HG02759 (cell line): ENCODE data around the gene SLC41A3.
"Not testable (repeated sequence)": the region's sequence is repeated elsewhere in the genome, so short reads cannot be mapped to it uniquely, and the experiment has no call there.

Experiments used
- ATAC-seq: cut with Tn5 transposase; IDR thresholded peaks from one replicate; pipeline ENCODE4 v1.9.1; 2021; ENCODE audit warnings: mild to moderate bottlenecking, moderate library complexity; ENCODE audit not compliant: unreplicated experiment

The SLC41A3 gene

DNA sequence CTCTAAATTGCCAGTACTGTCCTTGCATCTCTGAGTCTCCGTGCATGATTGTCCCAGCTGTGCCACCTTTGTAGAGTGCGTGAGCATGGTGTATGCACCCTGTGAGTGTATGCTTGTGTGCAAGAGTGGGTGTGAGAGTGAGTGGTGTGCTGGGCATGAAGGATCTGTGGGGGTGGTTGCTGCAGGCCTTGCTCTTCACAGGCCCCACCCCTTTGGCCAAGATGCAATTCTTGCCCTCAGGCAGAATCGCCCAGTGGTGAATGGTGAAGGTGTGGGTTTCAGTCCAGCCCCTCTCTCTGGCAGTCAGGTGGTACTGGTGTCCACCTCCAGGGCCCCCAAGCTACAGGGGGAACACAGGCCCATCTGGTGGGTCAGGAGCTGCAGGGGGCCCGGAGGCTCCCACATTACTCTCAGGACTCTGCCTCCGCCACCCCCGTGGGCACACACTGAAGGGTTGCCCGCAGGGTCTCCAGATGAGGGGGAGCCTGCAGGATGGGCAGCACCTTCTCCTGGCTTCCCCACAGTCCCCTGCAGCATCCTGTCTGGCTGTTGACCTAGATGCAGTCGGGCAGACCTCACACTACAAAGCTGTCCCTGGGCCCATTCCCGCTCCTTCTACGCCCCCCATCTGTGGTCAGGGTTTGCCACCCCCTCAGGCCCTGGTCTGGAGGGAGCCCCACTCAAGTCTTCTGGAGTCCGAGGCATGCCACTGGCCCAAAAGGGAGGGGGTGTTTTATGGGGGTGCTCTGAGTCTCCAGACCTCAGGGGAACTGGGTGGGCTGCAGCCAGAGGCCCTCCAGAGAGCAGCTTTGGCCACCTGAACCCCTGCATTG, 123.3 kb downstream of the SLC41A3 start:
- ATAC-seq: no peak

DNA sequence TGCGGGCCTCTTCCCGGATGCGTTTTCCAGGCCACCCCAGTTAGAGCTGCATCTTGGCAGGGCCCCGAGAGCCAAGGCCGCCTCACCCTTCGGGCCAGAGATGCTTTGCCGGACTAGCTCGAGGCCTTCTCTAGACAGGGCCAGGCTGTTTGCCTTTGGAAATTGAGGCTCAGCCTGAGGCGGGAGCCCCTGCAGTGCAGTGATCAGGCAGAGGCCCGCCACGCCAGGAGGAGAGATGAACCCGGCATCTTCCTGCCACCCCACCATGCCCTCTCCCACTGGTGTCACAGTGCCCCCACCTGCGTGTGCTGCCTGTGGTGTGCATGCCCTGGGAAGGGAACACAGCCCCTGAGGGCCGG, 123.9 kb downstream of the SLC41A3 start:
- ATAC-seq: no peak

DNA sequence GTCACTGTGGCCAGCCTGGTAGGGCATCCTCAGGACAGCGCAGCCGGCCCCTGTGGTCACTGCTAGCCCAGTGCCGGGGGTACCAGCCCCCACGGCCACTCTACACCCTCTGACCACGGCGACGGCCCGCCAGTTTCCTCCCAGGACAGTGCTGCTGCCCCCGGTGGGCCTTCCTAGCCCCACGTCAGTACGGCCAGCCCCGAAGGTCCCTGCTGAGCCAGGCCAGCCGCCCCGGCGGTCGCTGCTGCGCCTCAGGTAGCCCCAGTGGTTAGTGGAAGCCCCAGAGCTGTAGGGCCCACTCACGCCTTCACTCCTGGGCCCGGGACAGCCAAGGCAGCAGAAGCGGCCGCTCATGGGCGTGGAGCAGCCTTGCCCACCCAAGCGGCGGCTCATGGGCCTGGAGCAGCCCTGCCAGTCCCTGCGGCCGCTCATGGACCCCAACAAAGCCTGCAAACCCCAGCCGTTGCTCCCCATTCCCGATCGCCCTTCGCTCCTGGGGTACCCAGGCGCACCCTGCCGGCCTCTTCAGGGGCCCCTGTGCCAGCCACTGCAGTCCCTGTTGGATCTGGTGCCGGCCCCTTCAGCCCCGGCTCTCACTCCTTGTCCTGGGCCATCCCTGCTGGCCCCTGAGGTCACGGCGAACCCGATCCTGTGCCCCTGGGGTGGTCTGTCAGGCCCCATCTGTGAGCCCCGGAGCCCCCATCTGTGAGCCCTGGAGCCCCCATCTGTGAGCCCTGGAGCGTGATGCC, 124.4 kb downstream of the SLC41A3 start:
- no peak for ATAC-seq

DNA sequence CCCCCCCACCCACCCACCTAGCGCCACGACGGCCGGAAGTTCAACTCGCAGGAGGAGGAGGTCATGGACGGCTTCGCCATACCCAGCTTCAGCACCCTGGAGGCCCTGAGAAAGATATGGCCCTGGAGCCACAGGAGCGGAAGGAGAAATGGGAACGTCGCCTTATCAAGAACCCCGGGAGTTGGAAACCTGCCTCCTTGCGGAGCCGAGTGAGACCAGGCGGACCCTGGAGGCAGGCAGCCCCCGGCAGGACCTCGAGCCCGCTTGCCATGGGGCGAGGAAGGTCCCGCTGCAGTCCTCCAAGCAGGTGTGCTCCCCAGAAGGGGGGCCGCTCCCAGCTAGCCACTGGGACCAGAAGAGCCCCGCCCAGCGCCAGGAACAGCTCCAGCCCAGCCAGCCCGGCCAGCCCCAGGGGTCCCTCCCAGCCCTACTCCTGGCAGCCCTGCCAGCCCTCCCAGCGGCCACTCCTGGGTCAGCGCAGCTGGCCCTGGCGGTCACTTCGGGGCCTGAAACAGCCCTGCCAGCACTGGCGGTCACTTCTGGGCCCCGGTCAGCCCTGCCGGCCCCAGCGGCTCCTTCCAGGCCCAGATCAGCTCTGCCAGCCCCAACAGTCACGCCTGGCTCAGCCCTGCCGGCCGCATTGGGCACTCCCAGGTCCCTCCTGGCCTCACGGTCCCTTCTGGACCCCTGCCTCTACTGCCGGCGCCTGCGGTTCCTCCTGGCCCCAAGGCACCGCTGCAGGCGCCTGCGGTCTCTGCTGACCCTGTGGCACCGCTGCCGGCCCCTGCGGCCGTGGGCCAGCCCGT, 125.2 kb downstream of the SLC41A3 start:
- no peak for ATAC-seq

DNA sequence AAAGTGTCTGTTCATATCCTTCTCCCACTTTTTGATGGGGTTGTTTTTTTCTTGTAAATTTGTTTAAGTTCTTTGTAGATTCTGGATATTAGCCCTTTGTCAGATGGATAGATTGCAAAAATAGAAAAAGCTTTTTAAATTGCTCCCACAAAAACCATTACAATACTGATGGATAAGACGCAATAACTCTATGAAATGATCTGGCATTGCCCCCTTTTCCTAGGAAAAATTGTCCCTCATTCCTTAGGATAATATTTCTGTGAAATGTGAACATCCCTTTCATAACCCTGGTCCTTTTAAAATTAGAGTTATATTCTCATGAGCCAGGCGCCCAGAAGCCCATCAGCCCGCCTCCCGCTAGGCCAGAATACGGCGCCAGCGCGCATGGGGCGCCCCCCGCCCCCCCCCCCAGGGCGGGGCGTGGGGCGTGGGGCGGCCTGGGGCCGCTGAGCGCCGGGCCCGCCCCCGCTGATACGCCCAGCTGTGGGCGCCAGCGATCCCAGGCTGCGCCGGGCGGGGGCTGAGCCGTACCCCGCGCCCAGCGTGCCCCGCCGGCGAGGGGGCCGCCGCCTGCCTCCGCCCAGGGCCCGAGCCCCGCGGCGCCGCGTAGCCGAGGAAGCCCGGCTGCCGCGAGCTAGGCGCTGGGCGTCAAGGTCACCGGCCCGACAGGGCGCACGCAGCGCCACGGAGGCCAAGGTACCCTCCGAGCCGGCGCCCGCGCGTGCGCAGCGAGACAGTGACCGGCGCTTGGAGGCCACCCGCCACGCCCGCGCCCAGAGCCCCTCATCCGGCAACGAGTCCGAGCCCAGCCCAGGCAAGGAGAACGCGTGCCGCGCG, 126.0 kb downstream of the SLC41A3 start:
- no peak for ATAC-seq

DNA sequence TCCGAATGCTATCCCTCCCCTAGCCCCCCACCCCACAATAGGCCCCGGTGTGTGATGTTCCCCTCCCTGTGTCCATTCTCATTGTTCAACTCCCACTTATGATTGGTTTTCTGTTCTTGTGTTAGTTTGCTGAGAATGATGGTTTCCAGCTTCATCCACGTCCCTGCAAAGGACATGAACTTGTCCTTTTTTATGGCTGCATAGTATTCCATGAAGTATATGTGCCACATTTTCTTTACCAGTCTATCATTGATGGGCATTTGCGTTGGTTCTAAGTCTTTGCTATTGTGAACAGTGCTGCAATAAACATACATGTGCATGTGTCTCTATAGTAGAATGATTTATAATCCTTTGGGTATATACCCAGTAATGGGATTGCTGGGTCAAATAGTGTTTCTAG, 126.9 kb downstream of the SLC41A3 start:
- not testable (repeated sequence) for ATAC-seq
